Stomach smooth muscle (tissue), 2 donors: ENCODE measurements around the gene THAP11.
A peak's percentile ranks its signal among the peaks of the same experiment; 100 is the strongest.
"Not testable (repeated sequence)": the region's sequence is repeated elsewhere in the genome, so short reads cannot be mapped to it uniquely, and the experiment has no call there.

Experiments
- H3K27ac ChIP-seq: one replicate; pipeline ENCODE4 v1.7.0; 2013; ENCODE audit warnings: mild to moderate bottlenecking, low read length, inconsistent platforms
- H3K27me3 ChIP-seq, 2 donors: one replicate each; pipeline ENCODE4 v1.7.0; 2013; ENCODE audit warnings: low read length in 2 of 2; ENCODE audit not compliant: insufficient read depth in 2 of 2, control insufficient read depth in 1 of 2
- H3K36me3 ChIP-seq, 2 donors: one replicate each; pipeline ENCODE4 v1.7.0; 2013; ENCODE audit warnings: low read length in 2 of 2; ENCODE audit not compliant: control insufficient read depth in 2 of 2, insufficient read depth in 2 of 2
- H3K4me1 ChIP-seq: one replicate; pipeline ENCODE4 v1.7.0; 2013; ENCODE audit warnings: low read length; ENCODE audit not compliant: control insufficient read depth, insufficient read depth
- H3K4me3 ChIP-seq, 2 donors: one replicate each; pipeline ENCODE4 v1.7.0; 2013; ENCODE audit warnings: low read length in 2 of 2
- H3K9ac ChIP-seq, 2 donors: one replicate each; pipeline ENCODE4 v1.7.0; 2013; ENCODE audit warnings: low read length in 2 of 2, mild to moderate bottlenecking in 1 of 2
- H3K9me3 ChIP-seq, 2 donors: one replicate each; pipeline ENCODE4 v1.7.0; 2013; ENCODE audit warnings: low read length in 2 of 2; ENCODE audit not compliant: control insufficient read depth in 2 of 2
- donor health status: healthy.
- donor health status: Pancreatic carcinoma.

The THAP11 gene

GRCh38 chr16:67837190-67837589 lies 4.9 kb upstream of the THAP11 start:
- H3K27me3 ChIP-seq, H3K9ac ChIP-seq, H3K9me3 ChIP-seq, H3K27ac ChIP-seq, H3K4me3 ChIP-seq, H3K36me3 ChIP-seq: not testable (repeated sequence)
- H3K4me1 ChIP-seq: peaks cover 25% of the 10 kb centered on the region

DNA sequence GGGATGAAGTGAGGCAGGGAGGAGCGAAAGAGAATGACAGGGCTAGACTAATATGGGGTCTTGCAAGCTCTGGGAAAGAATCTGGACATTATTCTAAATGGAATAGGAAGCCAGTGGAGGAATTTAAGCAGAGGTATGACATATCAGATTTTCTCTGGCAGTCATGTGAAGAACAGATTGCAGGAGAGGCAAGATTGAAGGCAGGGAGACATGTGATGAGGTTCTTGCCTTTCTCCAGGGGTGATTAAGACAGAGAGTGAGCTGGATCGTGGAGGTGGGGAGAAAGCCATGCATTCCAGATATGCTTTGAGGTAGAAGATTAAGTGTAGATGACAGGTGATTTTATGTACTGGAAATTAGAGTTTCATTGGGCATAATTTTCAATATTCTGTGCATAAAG lies 4.3 kb upstream of the THAP11 start:
- Histone ChIP-seq H3K36me3 (no peaks in the 10 kb centered on the region), H3K4me3 (no peak overlapping the region), H3K27me3 (no peaks in the 10 kb centered on the region), H3K27ac (no peak overlapping the region), H3K9me3 (no peaks in the 10 kb centered on the region), H3K9ac (no peak overlapping the region), H3K4me1 (peaks cover 23% of the 10 kb centered on the region)

DNA sequence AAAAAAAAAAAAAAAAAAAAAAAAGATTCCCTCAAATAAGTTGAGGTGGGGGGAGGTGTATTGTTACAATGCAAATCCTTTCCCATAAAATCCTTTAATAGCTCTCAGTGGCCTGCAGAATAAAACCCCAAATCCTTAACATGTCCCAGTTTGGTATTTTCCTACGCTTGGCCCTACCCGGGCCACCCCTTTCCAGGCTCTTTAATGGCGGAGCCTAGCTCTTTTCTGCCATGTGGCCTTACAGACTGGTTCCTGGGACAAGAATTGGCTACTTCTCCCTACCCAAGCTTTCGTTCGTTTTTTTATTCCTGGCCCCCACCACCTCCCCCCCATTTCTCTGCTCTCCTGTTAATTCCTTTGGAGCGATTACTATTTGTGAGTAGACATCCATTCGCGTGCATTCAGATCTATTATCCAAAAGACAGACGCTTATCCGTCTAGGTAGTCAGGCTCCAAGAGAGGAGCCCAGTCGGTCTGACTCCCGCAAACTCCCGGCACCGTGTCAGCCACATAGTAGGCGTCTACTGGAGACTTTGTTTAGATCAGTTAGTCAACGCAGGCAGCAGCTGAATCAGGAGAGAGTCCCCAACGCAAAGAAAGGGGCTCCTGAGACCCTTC lies 813 bp upstream of the THAP11 start:
- H3K4me3 ChIP-seq: peak overlapping the region; percentile 81 to 96
- peak overlapping the region; percentile 83 to 95 for H3K9ac ChIP-seq
- H3K27ac ChIP-seq: peak overlapping the region; percentile 93

GRCh38 chr16:67842509-67843342 lies 606 bp downstream of the THAP11 start:
- Histone ChIP-seq H3K9me3 (no peaks in the 10 kb centered on the region), H3K27ac (peak overlapping the region; percentile 93), H3K4me3 (peak overlapping the region; percentile 81 to 96), H3K27me3 (no peaks in the 10 kb centered on the region), H3K4me1 (peaks cover 54% of the 10 kb centered on the region), H3K36me3 (no peaks in the 10 kb centered on the region), H3K9ac (peak overlapping the region; percentile 83 to 95)

More for the DNA sequence above, 813 bp upstream of the THAP11 start:
- H3K36me3 ChIP-seq: no peaks in the 10 kb centered on the region
- H3K27me3 ChIP-seq: no peaks in the 10 kb centered on the region
- peaks cover 47% of the 10 kb centered on the region for H3K4me1 ChIP-seq
- no peaks in the 10 kb centered on the region for H3K9me3 ChIP-seq

DNA sequence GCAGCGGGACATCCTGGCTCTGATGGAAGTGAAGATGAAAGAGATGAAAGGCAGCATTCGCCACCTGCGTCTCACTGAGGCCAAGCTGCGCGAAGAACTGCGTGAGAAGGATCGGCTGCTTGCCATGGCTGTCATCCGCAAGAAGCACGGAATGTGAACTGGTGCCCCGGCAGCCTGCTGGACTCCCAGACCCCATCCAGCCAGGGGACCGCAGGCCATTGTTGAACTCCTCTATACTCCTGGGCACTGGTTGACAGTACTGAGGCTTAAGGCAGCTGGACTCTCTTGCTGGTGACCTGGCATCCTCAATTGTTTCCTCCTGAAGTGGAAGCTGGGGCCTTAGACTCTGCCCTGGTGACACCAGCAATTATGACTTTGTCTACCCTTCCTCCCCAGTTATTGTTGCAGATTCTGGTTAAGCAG lies 1.2 kb downstream of the THAP11 start:
- peak overlapping the region; percentile 83 for H3K9ac ChIP-seq
- H3K4me1 ChIP-seq: peaks cover 60% of the 10 kb centered on the region
- peak overlapping the region; percentile 81 to 96 for H3K4me3 ChIP-seq
- H3K27ac ChIP-seq: peak overlapping the region; percentile 93
- no peaks in the 10 kb centered on the region for H3K27me3 ChIP-seq
- no peaks in the 10 kb centered on the region for H3K9me3 ChIP-seq
- H3K36me3 ChIP-seq: no peaks in the 10 kb centered on the region

DNA sequence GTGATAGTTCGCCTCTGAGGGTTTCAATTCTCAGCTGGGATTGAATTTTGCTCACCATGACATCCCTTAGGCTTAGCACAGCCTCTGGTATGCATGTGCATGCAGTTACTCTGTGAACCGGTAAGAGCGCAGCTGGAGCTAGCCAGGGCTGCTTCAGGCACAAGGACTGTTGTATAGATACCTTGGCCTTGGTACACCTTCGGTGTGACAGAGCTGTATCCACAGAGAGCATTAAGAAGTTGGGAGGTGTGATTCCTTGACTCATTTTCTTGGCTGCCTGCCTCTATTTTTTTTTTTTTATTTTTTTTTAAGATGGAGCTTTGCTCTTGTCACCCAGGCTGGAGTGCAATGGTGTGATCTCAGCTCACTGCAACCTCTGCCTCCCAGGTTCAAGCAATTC lies 2.4 kb downstream of the THAP11 start:
- Histone ChIP-seq H3K27me3 (no peaks in the 10 kb centered on the region), H3K36me3 (no peaks in the 10 kb centered on the region), H3K4me3 (peak overlapping the region; percentile 15 to 96), H3K4me1 (peaks cover 63% of the 10 kb centered on the region), H3K27ac (peak overlapping the region; percentile 93), H3K9ac (peak overlapping the region; percentile 83), H3K9me3 (no peaks in the 10 kb centered on the region)

- H3K27me3 ChIP-seq: no peaks in the 10 kb centered on the region
Observed at GRCh38 chr16:67845291-67846062, 3.4 kb downstream of the THAP11 start.

DNA sequence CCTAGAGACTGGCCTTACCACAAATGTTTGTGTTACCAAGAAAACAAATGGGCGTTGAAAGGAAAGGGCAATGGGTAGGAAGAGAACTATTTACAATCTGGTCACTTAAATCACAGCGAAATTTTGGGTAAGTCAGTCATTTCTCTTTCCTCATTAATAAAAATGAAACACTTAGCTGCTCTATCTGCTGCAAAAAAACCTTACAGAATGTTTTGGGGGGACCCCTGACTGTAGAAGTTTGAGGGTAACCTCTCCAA lies 3.9 kb downstream of the THAP11 start:
- no peaks in the 10 kb centered on the region for H3K27me3 ChIP-seq
- peak overlapping the region; percentile 93 for H3K27ac ChIP-seq
- H3K4me3 ChIP-seq: peak overlapping the region; percentile 93 to 96
- H3K9me3 ChIP-seq: no peaks in the 10 kb centered on the region
- peak overlapping the region; percentile 88 to 95 for H3K9ac ChIP-seq
- peaks cover 63% of the 10 kb centered on the region for H3K4me1 ChIP-seq
- no peaks in the 10 kb centered on the region for H3K36me3 ChIP-seq

More at GRCh38 chr16:67845291-67846062, 3.4 kb downstream of the THAP11 start:
- peak overlapping the region; percentile 93 to 96 for H3K4me3 ChIP-seq
- H3K9me3 ChIP-seq: no peaks in the 10 kb centered on the region
- H3K9ac ChIP-seq: peak overlapping the region; percentile 88 to 95
- H3K36me3 ChIP-seq: no peaks in the 10 kb centered on the region
- H3K27ac ChIP-seq: peak overlapping the region; percentile 93
- peaks cover 63% of the 10 kb centered on the region for H3K4me1 ChIP-seq

- no peaks in the 10 kb centered on the region for H3K9me3 ChIP-seq
- peak within 1 kb of the TSS; percentile 93 for H3K27ac ChIP-seq
- peaks cover 59% of the 10 kb centered on the region for H3K4me1 ChIP-seq
- peak within 1 kb of the TSS; percentile 93 to 96 for H3K4me3 ChIP-seq
- H3K36me3 ChIP-seq: no peaks in the 10 kb centered on the region
- no peaks in the 10 kb centered on the region for H3K27me3 ChIP-seq
- peak within 1 kb of the TSS; percentile 88 to 95 for H3K9ac ChIP-seq
Observed at GRCh38 chr16:67846320-67847063, 4.4 kb downstream of the THAP11 start, which contains the start of gene NUTF2. Gene NUTF2, plus strand, starts transcription at chr16:67846933. Its CDS starts 18,198 bp downstream, at chr16:67865131.
